KBM-7 (cell line): ENCODE data around the gene BTNL2.
"Not testable (repeated sequence)": the region's sequence is repeated elsewhere in the genome, so short reads cannot be mapped to it uniquely, and the experiment has no call there.

Source experiments
- DNase-seq: peaks from one replicate; pipeline ENCODE4 v3.0.0-alpha.2; 2015
- in situ Hi-C: fragments of 300-500 bp; cut with MboI; formaldehyde crosslinking; loops from 2 replicates; pipeline ENCODE4 v1.14.3; 2020; ENCODE audit warnings: low sequenced_read_pairs, low pct_unique_long_range_greater_than_20kb, mixed read lengths

The BTNL2 gene

GRCh38 chr6:32379545-32379944, 27.4 kb downstream of the BTNL2 start:
- in situ Hi-C loops = no loop called here
- no peak for DNase-seq

GRCh38 chr6:32375739-32376529, 31.0 kb downstream of the BTNL2 start:
- no peak for DNase-seq
- in situ Hi-C loops = no loop called here

DNA sequence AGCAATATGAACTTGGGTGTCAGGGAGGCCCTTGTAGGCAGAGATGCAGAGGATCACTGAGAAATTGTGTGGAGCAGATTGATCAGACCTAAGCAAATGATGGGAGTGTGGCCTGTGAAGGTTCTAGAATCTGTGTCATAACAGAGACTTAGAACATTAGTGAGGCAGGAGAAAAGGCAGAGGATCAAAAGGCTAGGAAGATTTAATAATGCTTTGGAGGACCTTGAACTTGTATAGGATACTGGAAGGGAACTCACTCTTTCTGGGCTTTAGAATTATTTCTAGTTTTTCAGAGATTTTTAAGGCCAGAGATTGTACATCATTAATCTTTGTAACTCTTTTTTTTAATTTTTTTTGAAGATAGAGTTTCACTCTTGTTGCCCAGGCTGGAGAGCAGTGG, 35.2 kb downstream of the BTNL2 start, which contains the start of gene TSBP1:
Gene TSBP1 (minus strand): TSS at position 101 of the 400 bp plus-strand sequence. CDS start 197 bp downstream, outside the sequence.
- in situ Hi-C loops = no loop called here
- DNase-seq = no peak

DNA sequence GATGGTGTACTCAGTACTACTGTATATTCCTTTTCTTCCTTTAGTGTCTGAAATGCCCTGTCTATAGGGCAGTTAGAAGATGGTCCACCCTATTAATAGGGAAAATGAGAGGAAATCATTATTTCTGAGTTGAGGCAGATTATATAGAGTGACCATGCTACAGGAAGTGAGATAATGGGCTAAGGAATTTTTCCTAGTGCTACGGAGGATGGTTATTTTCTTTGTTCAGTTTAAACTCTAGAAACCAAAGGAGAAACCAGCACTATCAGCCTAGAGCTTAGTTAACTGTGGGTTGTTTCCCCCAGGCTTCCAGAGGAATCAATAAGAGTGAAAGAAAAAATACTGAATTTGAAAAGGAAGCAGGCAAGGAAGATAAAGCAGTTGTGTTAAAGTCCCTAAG, 35.8 kb downstream of the BTNL2 start:
- in situ Hi-C loops = no loop called here
- DNase-seq = no peak

DNA sequence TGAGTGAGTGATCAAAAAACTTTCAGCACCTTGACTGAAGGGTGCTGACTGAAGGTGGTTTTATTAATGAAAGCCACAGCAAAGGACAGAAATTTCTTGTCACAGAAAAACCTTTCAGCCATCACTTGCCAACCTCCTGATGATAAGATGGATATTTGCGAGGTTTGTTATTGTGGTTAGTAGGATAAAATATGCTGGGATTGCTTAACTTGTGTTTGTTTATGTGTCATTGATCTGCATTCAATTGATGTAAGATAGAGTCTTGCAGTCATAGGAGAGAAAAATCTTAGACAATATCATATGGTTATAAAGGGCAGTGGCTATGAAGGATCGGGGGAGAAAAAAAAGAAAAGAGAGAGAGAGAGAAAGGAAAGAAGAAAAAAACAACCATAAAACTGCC, 36.5 kb downstream of the BTNL2 start:
- DNase-seq = no peak
- in situ Hi-C loops = no loop called here

GRCh38 chr6:32369660-32370059, 37.3 kb downstream of the BTNL2 start:
- in situ Hi-C loops = no loop called here
- DNase-seq = no peak

- in situ Hi-C loops = no loop called here
- DNase-seq = no peak
Measured at GRCh38 chr6:32367644-32368043, 39.3 kb downstream of the BTNL2 start.

DNA sequence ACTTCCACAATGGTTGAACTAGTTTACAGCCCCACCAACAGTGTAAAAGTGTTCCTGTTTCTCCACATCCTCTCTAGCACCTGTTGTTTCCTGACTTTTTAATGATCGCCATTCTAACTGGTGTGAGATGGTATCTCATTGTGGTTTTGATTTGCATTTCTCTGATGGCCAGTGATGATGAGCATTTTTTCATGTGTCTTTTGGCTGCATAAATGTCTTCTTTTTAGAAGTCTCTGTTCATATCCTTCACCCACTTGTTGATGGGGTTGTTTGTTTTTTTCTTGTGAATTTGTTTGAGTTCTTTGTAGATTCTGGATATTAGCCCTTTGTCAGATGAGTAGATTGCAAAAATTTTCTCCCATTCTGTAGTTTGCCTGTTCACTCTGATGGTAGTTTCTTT, 47.8 kb downstream of the BTNL2 start:
- DNase-seq, in situ Hi-C loops: not testable (repeated sequence)

DNA sequence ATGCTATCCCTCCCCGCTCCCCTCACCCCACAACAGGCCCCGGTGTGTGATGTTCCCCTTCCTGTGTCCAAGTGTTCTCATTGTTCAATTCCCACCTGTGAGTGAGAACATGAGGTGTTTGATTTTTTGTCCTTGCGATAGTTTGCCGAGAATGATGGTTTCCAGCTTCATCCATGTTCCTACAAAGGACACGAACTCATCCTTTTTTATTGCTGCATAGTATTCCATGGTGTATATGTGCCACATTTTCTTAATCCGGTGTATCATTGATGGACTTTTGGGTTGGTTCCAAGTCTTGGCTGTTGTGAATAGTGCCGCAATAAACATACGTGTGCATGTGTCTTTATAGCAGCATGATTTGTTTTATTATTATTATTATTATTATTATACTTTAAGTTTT, 48.4 kb downstream of the BTNL2 start:
- DNase-seq, in situ Hi-C loops: not testable (repeated sequence)

- in situ Hi-C loops = no loop called here
- DNase-seq = no peak
Measured at GRCh38 chr6:32355018-32355417, 52.0 kb downstream of the BTNL2 start.

GRCh38 chr6:32353348-32353747, 53.6 kb downstream of the BTNL2 start:
- in situ Hi-C loops = no loop called here
- DNase-seq = no peak
